Lung (tissue), 16 donors: Measurements from ENCODE around the gene SCLT1. TPM values are rescaled to one million over a fixed set of nuclear protein-coding genes. Genes with fewer than 3 reads are reported as not detected.

Source experiments
- ATAC-seq: fragments of 200-7000 bp; cut with Tn5 transposase; one replicate; pipeline ENCODE4 v1.9.1; 2020; ENCODE audit warnings: moderate number of reproducible peaks; ENCODE audit not compliant: insufficient read depth, low FRiP score
- DNase-seq, 3 donors: peaks; one replicate each; pipeline ENCODE4 v3.0.0-alpha.2; 2013 to 2017
- H3K27ac ChIP-seq, 2 donors: one replicate each; pipeline ENCODE4 v1.5.1; 2013; ENCODE audit warnings: mild to moderate bottlenecking in 2 of 2, moderate library complexity in 2 of 2, control low read depth in 1 of 2, inconsistent platforms in 1 of 2, low read depth in 1 of 2, low read length in 1 of 2
- H3K27me3 ChIP-seq, 3 donors: one replicate each; pipeline ENCODE4 v1.5.1; 2013; ENCODE audit warnings: low read length in 2 of 3; ENCODE audit not compliant: control insufficient read depth in 3 of 3, insufficient read depth in 3 of 3
- H3K36me3 ChIP-seq, 4 donors: one replicate each; pipeline ENCODE4 v1.5.1; 2013; ENCODE audit warnings: low read length in 4 of 4, mild to moderate bottlenecking in 1 of 4, moderate library complexity in 1 of 4; ENCODE audit not compliant: control insufficient read depth in 4 of 4, insufficient read depth in 4 of 4
- H3K4me1 ChIP-seq, 5 donors: one replicate each; pipeline ENCODE4 v1.5.1; 2013; ENCODE audit warnings: low read length in 5 of 5, mild to moderate bottlenecking in 2 of 5, moderate library complexity in 1 of 5; ENCODE audit not compliant: control insufficient read depth in 5 of 5, insufficient read depth in 5 of 5
- H3K4me3 ChIP-seq: one replicate; pipeline ENCODE4 v1.5.1; 2013; ENCODE audit warnings: mild to moderate bottlenecking, control low read depth, moderate library complexity
- H3K9ac ChIP-seq, 2 donors: one replicate each; pipeline ENCODE4 v1.5.1; 2013; ENCODE audit warnings: low read length in 2 of 2, control low read depth in 1 of 2; ENCODE audit not compliant: insufficient read depth in 1 of 2
- H3K9me3 ChIP-seq, 4 donors: one replicate each; pipeline ENCODE4 v1.5.1; 2013; ENCODE audit warnings: low read length in 3 of 4, mild to moderate bottlenecking in 1 of 4, moderate library complexity in 1 of 4; ENCODE audit not compliant: control insufficient read depth in 4 of 4, insufficient read depth in 3 of 4
- CTCF ChIP-seq: IDR thresholded peaks from 2 replicates; pipeline ENCODE4 v1.5.1; 2012; ENCODE audit warnings: mild to moderate bottlenecking; ENCODE audit errors: control extremely low read depth, extremely low read depth
- WGBS, 2 donors: extraction: QIAGEN DNeasy Blood & Tissue Kit; methylation state at CpG; one replicate each; pipeline ENCODE4 v1.1.7; 2013; 5-methylcytosine and 5-hydroxymethylcytosine counted together
- long read RNA-seq, 5 donors: transcript quantifications; one replicate each; lab custom pipeline, GENCODE V29; 2026
- polyA plus RNA-seq, 2 donors: library from polyadenylated mRNA; stranded (reverse); fragments of 200-250 nt; gene quantifications; one replicate each; pipeline ENCODE4 v1.2.1, GENCODE V29; 2013
- total RNA-seq, 2 donors: library from RNA; depleted of rRNA in 1 of 2; stranded (reverse); fragments of >200 nt in 1 of 2; gene quantifications; one replicate each; pipeline ENCODE4 v1.2.1, GENCODE V29; 2014 to 2021
- donor health status: control.
- donor health status: control.
- donor health status: Bipolar disorder and iron deficiency.
- donor health status: healthy.
- donor health status: DM: yes; HTN: yes; CAD: no.

SCLT1 gene
- total RNA-seq (10 to 100 TPM; 14.7 to 31.8 TPM), polyA plus RNA-seq (1 to 10 TPM; 4.3 to 4.7 TPM)
- long read RNA-seq, donor 1, partial matches to known transcripts, result 31 of 33 reads
- long read RNA-seq, donor 1, other reads (novel, unspliced or antisense), result 0 of 33 reads
- long read RNA-seq, donor 2, partial matches to known transcripts, result 33 of 33 reads
- long read RNA-seq, donor 2, other reads (novel, unspliced or antisense), result 0 of 33 reads
- long read RNA-seq, donor 3, partial matches to known transcripts, result 0 of 1 reads
- long read RNA-seq, donor 3, other reads (novel, unspliced or antisense), result 0 of 1 reads
- long read RNA-seq, donor 4, result 0 reads
- long read RNA-seq, donor 5, partial matches to known transcripts, result 22 of 24 reads
- long read RNA-seq, donor 5, other reads (novel, unspliced or antisense), result 0 of 24 reads

- Histone ChIP-seq H3K36me3 (peaks cover 0 to 3% (median 0%) of the 10 kb centered on the region in 4 donors), H3K4me3 (peak within 1 kb of the TSS; percentile 82), H3K4me1 (peaks cover 0 to 24% (median 5%) of the 10 kb centered on the region in 5 donors), H3K27me3 (no peaks in the 10 kb centered on the region), H3K9ac (peak within 1 kb of the TSS; percentile 93 to 98), H3K9me3 (no peaks in the 10 kb centered on the region), H3K27ac (peak within 1 kb of the TSS; percentile 92 to 100)
- ATAC-seq (peak; percentile 98), DNase-seq (peak; percentile 99 to 100 (median 99))
- 0 to 1% methylated on average over 56 to 57 of the region's 57 CpGs for WGBS, 2 donors
- no peak for TF ChIP-seq CTCF
Observed at GRCh38 chr4:129093191-129093920, at the start of gene SCLT1. Gene SCLT1, minus strand, starts transcription at chr4:129093539. Its CDS starts 436 bp downstream, at chr4:129093103.

GRCh38 chr4:129140521-129140920, 47.2 kb upstream of the SCLT1 start:
- WGBS, 2 donors, result 60 to 70% methylated on average over 2 of the region's 2 CpGs

GRCh38 chr4:129138810-129139496, 45.6 kb upstream of the SCLT1 start:
- no peak overlapping the region for H3K4me3 ChIP-seq
- ATAC-seq (no peak), DNase-seq (peak; percentile 6 to 32 (median 22))
- H3K27me3 ChIP-seq, result no peaks in the 10 kb centered on the region
- 55 to 65% methylated on average over 6 of the region's 6 CpGs for WGBS, 2 donors
- H3K27ac ChIP-seq, result no peak overlapping the region
- peaks cover 0 to 2% (median 0%) of the 10 kb centered on the region in 4 donors for H3K9me3 ChIP-seq
- H3K36me3 ChIP-seq, result no peaks in the 10 kb centered on the region
- no peaks in the 10 kb centered on the region for H3K4me1 ChIP-seq
- no peak overlapping the region for H3K9ac ChIP-seq
- no peak for TF ChIP-seq CTCF

More at GRCh38 chr4:129140521-129140920, 47.2 kb upstream of the SCLT1 start:
- Histone ChIP-seq H3K9ac (no peak overlapping the region), H3K4me3 (no peak overlapping the region), H3K36me3 (no peaks in the 10 kb centered on the region), H3K9me3 (peaks cover 0 to 2% (median 0%) of the 10 kb centered on the region in 4 donors), H3K27me3 (no peaks in the 10 kb centered on the region), H3K27ac (no peak overlapping the region), H3K4me1 (no peaks in the 10 kb centered on the region)
- ATAC-seq, result no peak
- no peak for TF ChIP-seq CTCF
- peak in 1 of 3 donors; percentile 11 for DNase-seq
